Bronchial epithelial cell (primary cell): ENCODE measurements around the gene RNF146. TPM values are rescaled to one million over a fixed set of nuclear protein-coding genes. Genes with fewer than 3 reads are reported as not detected.
"Not testable (repeated sequence)": the region's sequence is repeated elsewhere in the genome, so short reads cannot be mapped to it uniquely, and the experiment has no call there.

ENCODE experiments used
- DNase-seq: peaks from one replicate; pipeline ENCODE4 v3.0.0-alpha.2; 2010; ENCODE audit warnings: low read depth
- FAIRE-seq: peaks from 2 replicates; lab custom pipeline; 2011; peaks lifted over from hg19 to GRCh38; lab: Jason Lieb, UNC
- H3K27me3 ChIP-seq: 2 replicates; pipeline ENCODE4 v1.5.1; 2011; ENCODE audit warnings: low read length; ENCODE audit not compliant: control insufficient read depth, insufficient read depth
- H3K36me3 ChIP-seq: 2 replicates; pipeline ENCODE4 v1.5.1; 2011; ENCODE audit warnings: low read length; ENCODE audit not compliant: control insufficient read depth, insufficient read depth
- H3K4me3 ChIP-seq: 2 replicates; pipeline ENCODE4 v1.5.1; 2011; ENCODE audit warnings: mild to moderate bottlenecking, low read depth, low read length, control low read depth
- CTCF ChIP-seq: IDR thresholded peaks from 2 replicates; pipeline ENCODE4 v1.5.1; 2011; ENCODE audit warnings: mild to moderate bottlenecking, moderate library complexity, low read length, control low read depth, inconsistent platforms; ENCODE audit not compliant: insufficient read depth, severe bottlenecking
- total RNA-seq: library from RNA; depleted of rRNA; stranded (reverse); fragments of >200 nt; gene quantifications from 2 replicates; pipeline ENCODE4 v1.2.1, GENCODE V29; 2014

The RNF146 gene
- 49.0 TPM in 2 replicates for total RNA-seq

- TF ChIP-seq CTCF: peak; percentile 80
- peak; percentile 80 for DNase-seq
- Histone ChIP-seq H3K27me3 (peaks cover 2% of the 10 kb centered on the region), H3K36me3 (no peaks in the 10 kb centered on the region), H3K4me3 (peak within 1 kb of the TSS; percentile 99)
- FAIRE-seq: no peak
Observed at GRCh38 chr6:127266178-127266891, at the start of gene RNF146. Gene RNF146, plus strand, starts transcription at chr6:127266864. Its CDS starts 13,475 bp downstream, at chr6:127280339.

GRCh38 chr6:127219869-127220268, 46.8 kb upstream of the RNF146 start:
- H3K36me3 ChIP-seq: no peaks in the 10 kb centered on the region
- H3K27me3 ChIP-seq: no peaks in the 10 kb centered on the region
- no peak for TF ChIP-seq CTCF
- DNase-seq (no peak), FAIRE-seq (no peak)
- H3K4me3 ChIP-seq: no peak overlapping the region

- no peaks in the 10 kb centered on the region for H3K27me3 ChIP-seq
- no peak for TF ChIP-seq CTCF
- DNase-seq (no peak), FAIRE-seq (no peak)
- no peak overlapping the region for H3K4me3 ChIP-seq
- no peaks in the 10 kb centered on the region for H3K36me3 ChIP-seq
Observed at GRCh38 chr6:127221201-127221600, 45.5 kb upstream of the RNF146 start.

GRCh38 chr6:127222418-127222817, 44.2 kb upstream of the RNF146 start:
- TF ChIP-seq CTCF: no peak
- Histone ChIP-seq H3K36me3 (no peaks in the 10 kb centered on the region), H3K27me3 (no peaks in the 10 kb centered on the region), H3K4me3 (no peak overlapping the region)
- DNase-seq: peak; percentile 51
- no peak for FAIRE-seq

GRCh38 chr6:127225497-127225896, 41.2 kb upstream of the RNF146 start:
- Histone ChIP-seq H3K36me3 (no peaks in the 10 kb centered on the region), H3K27me3 (no peaks in the 10 kb centered on the region), H3K4me3 (no peak overlapping the region)
- no peak for TF ChIP-seq CTCF
- peak; percentile 40 for DNase-seq
- FAIRE-seq: no peak

GRCh38 chr6:127233819-127234218, 32.8 kb upstream of the RNF146 start:
- H3K4me3 ChIP-seq, DNase-seq, FAIRE-seq, H3K27me3 ChIP-seq, H3K36me3 ChIP-seq: not testable (repeated sequence)
